ENCODE data around the gene NEDD9. TPM values are rescaled to one million over a fixed set of nuclear protein-coding genes. Genes with fewer than 3 reads are reported as not detected.

Gene NEDD9
- total and polyA plus RNA-seq, 2 of the 13 experiments (the other 11 are each of a cell fraction or from before 2014, with no cell fraction given): 27.1 to 389 TPM

GRCh38 chr6:11164717-11165646 is 67.5 kb downstream of the NEDD9 start (continued):
- TF ChIP-seq POGZ (CRISPR knock-in tag; IDR thresholded peaks at IDR 0.05) (peak; percentile 66; the same call in 1 of the 2 replicates), SOX6 (IDR thresholded peaks at IDR 0.05) (no peak), SOX6 (CRISPR knock-in tag; IDR thresholded peaks at IDR 0.05) (peak; percentile 46), GATAD2A (CRISPR knock-in tag; IDR thresholded peaks at IDR 0.05) (peak; percentile 81), ZBTB42 (CRISPR knock-in tag; IDR thresholded peaks at IDR 0.05) (no peak), SUZ12 (IDR thresholded peaks at IDR 0.05; ENCODE audit: low read depth, low read length) (no peak), ZNF225 (CRISPR knock-in tag; IDR thresholded peaks at IDR 0.05) (no peak), CSRNP2 (CRISPR knock-in tag; conservative IDR thresholded peaks at IDR 0.05; ENCODE audit: low read depth) (no peak), NCOA2 (CRISPR knock-in tag; IDR thresholded peaks at IDR 0.05) (0 out of 2 replicates have a peak, but pooled peaks have one; percentile 25), ZNF788 (CRISPR knock-in tag; IDR thresholded peaks at IDR 0.05; ENCODE audit: borderline replicate concordance) (0 out of 2 replicates have a peak, but pooled peaks have one; percentile 14), ZNF7 (CRISPR knock-in tag; IDR thresholded peaks at IDR 0.05) (no peak), ZFY (CRISPR knock-in tag; IDR thresholded peaks at IDR 0.05) (no peak; the same call in 1 of the 2 replicates), DNMT3B (CRISPR knock-in tag; conservative IDR thresholded peaks at IDR 0.05) (no peak), PLSCR1 (CRISPR knock-in tag; IDR thresholded peaks at IDR 0.05; ENCODE audit: borderline replicate concordance) (no peak), ZBTB38 (CRISPR knock-in tag; IDR thresholded peaks at IDR 0.05) (0 out of 2 replicates have a peak, but pooled peaks have one; percentile 30), ARHGAP35 (CRISPR knock-in tag; IDR thresholded peaks at IDR 0.05; ENCODE audit: borderline replicate concordance) (no peak), ZNF713 (CRISPR knock-in tag; IDR thresholded peaks at IDR 0.05) (no peak), MAX (IDR thresholded peaks at IDR 0.05) (peak; percentile 37; the same call in 1 of the 2 replicates), PRDM15 (CRISPR knock-in tag; IDR thresholded peaks at IDR 0.05) (no peak), ZNF616 (CRISPR knock-in tag; IDR thresholded peaks at IDR 0.05; ENCODE audit: low read depth) (no peak)

Data from HepG2 (cell line).